Measurements from ENCODE around the gene NRXN3. TPM values are rescaled to one million over a fixed set of nuclear protein-coding genes. Genes with fewer than 3 reads are reported as not detected.

Gene NRXN3
- polyA plus RNA-seq, 1 of the 3 experiments (the other 2 are of a cell fraction): 1.6 TPM

- TF ChIP-seq REST (IDR thresholded peaks at IDR 0.05; ENCODE audit: low read depth, low read length) (no peak), RXRA (IDR thresholded peaks at IDR 0.05; ENCODE audit: borderline replicate concordance, low read depth) (no peak), JUND (IDR thresholded peaks at IDR 0.05) (no peak)
Measured at GRCh38 chr14:79630288-79630960, 1460.3 kb downstream of the NRXN3 start (continued).

- TF ChIP-seq PBX3 (IDR thresholded peaks at IDR 0.05) (no peak), POLR2AphosphoS5 (IDR thresholded peaks at IDR 0.05; ENCODE audit: low read depth, low read length) (no peak), SIN3A (IDR thresholded peaks at IDR 0.05; ENCODE audit: borderline replicate concordance, low read depth, low read length) (no peak), EZH2phosphoT487 (IDR thresholded peaks at IDR 0.05; ENCODE audit: borderline replicate concordance, low read depth) (no peak), CHD2 (IDR thresholded peaks at IDR 0.05; ENCODE audit: low read length, partially characterized antibody) (no peak), MXI1 (IDR thresholded peaks at IDR 0.05; ENCODE audit: low read depth, low read length) (no peak), RXRA (IDR thresholded peaks at IDR 0.05; ENCODE audit: borderline replicate concordance, low read depth) (no peak), NRF1 (IDR thresholded peaks at IDR 0.05; ENCODE audit: low read depth, low read length) (no peak), SMC3 (IDR thresholded peaks at IDR 0.05; ENCODE audit: low read depth, low read length) (no peak), FOSL2 (IDR thresholded peaks at IDR 0.05; ENCODE audit: borderline replicate concordance, low read depth) (no peak), MEF2A (IDR thresholded peaks at IDR 0.05; ENCODE audit: borderline replicate concordance, low read depth) (no peak), YY1 (IDR thresholded peaks at IDR 0.05; ENCODE audit: low read depth) (no peak), USF1 (IDR thresholded peaks at IDR 0.05; ENCODE audit: borderline replicate concordance, low read depth) (no peak), GATA2 (CRISPR knock-in tag; IDR thresholded peaks at IDR 0.05) (no peak), FOXM1 (IDR thresholded peaks at IDR 0.05; ENCODE audit: low read depth) (no peak), TCF12 (IDR thresholded peaks at IDR 0.05) (no peak), REST (IDR thresholded peaks at IDR 0.05; ENCODE audit: low read depth, low read length) (no peak), EP300 (IDR thresholded peaks at IDR 0.05; ENCODE audit: borderline replicate concordance in 1 of 2, low read depth in 1 of 2, low read length in 1 of 2) (no peak), RFX5 (IDR thresholded peaks at IDR 0.05; ENCODE audit: low read length) (no peak)
- Histone ChIP-seq H3K79me2 (ENCODE audit: insufficient read depth) (no peaks in the 10 kb centered on the region), H3K9me3 (no peaks in the 10 kb centered on the region), H3K9ac (no peak overlapping the region), H3K4me3 (ENCODE audit: low read depth in 2 of 2, low read length in 1 of 2) (no peak overlapping the region), H3F3A (replicated peaks; ENCODE audit: insufficient read depth) (no peaks in the 10 kb centered on the region), H3K27ac (ENCODE audit: low read depth in 2 of 2, low read length in 1 of 2) (no peak overlapping the region), H3K4me2 (no peak overlapping the region), H4K20me1 (ENCODE audit: insufficient read depth) (no peaks in the 10 kb centered on the region), H3K36me3 (replicated peaks in 1 of 2; ENCODE audit: control insufficient read depth in 1 of 2, insufficient read depth in 2 of 2, low read length in 1 of 2) (no peaks in the 10 kb centered on the region), H3K4me1 (ENCODE audit: control insufficient read depth in 1 of 2, insufficient read depth in 2 of 2, low read depth in 1 of 2, low read length in 1 of 2) (no peaks in the 10 kb centered on the region), H3K27me3 (ENCODE audit: insufficient read depth) (no peaks in the 10 kb centered on the region), H3K9me2 (no peaks in the 10 kb centered on the region), H2AFZ (ENCODE audit: low read depth) (no peak overlapping the region)
- WGBS (ENCODE audit: low lambda C conversion rate): 61% methylated on average over 13 of the region's 25 CpGs
- CTCF ChIA-PET: no interaction called here
- POLR2A ChIA-PET: no interaction called here
- no peak for DNase-seq
Measured at GRCh38 chr14:79631276-79631675, 1461.1 kb downstream of the NRXN3 start.

All from SK-N-SH (cell line).